Measurements from ENCODE around the gene PSD2. TPM values are rescaled to one million over a fixed set of nuclear protein-coding genes. Genes with fewer than 3 reads are reported as not detected.

The PSD2 gene
- total RNA-seq, 2 experiments from 2014 or later = not detected

DNA sequence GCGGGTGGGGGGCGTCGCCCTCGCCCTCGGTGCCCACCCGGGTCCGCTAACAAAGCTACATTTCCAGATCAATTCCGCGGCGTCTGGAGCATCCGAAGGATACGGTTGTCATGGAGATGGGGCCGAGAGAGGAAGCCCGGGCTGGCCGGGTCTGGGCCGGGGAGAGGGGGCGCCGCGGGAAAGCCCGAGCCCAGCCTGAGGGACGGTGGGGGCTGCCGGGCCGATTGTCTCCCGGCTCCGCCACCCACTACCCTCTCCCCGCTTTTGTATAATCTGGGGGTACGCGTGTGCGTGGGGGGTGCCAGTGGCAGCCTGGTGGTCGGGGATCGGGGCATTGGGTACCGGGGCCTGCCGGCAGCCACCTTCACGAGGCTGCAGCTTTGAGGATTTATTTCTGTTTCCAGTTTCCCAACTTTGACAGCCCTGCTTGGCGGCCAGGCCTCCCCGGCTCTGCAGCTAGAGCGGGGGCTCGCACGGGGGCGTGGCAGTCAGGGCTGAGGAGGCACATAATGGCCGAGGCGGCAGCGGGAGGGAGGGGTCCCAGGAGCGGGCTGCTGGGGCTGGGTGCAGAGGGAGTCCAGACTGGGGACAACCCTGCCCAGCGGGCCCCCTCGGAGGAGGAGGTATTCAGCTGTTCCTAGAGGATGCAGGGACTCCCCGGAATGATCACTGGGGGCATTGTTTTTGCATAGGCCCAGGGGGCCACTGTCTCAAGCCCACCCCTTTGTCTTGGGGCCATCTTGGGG is 626 bp downstream of the PSD2 start:
- Mint-ChIP-seq H3K27me3 (ENCODE audit: low read depth) (peaks cover 54% of the 10 kb centered on the region), H3K9me3 (ENCODE audit: insufficient read depth) (no peaks in the 10 kb centered on the region), H3K36me3 (ENCODE audit: low read depth) (no peaks in the 10 kb centered on the region), H3K4me3 (no peak overlapping the region), H3K27ac (no peak overlapping the region), H3K4me1 (ENCODE audit: low read depth) (no peaks in the 10 kb centered on the region)
- DNase-seq = no peak
- no peak for ATAC-seq
- CTCF ChIA-PET = interaction anchor here (0.5 to 3.7 kb wide), 3 partner anchors 9 to 173 kb away, joined by 3 to 23 read pairs (median 15); no protein-coding TSS in a partner anchor
- POLR2A ChIA-PET = no interaction called here

GRCh38 chr5:139797335-139797734 is 1.7 kb downstream of the PSD2 start:
- Mint-ChIP-seq H3K4me3 (no peak overlapping the region), H3K36me3 (ENCODE audit: low read depth) (no peaks in the 10 kb centered on the region), H3K9me3 (ENCODE audit: insufficient read depth) (no peaks in the 10 kb centered on the region), H3K27ac (no peak overlapping the region), H3K4me1 (ENCODE audit: low read depth) (no peaks in the 10 kb centered on the region), H3K27me3 (ENCODE audit: low read depth) (peaks cover 59% of the 10 kb centered on the region)
- POLR2A ChIA-PET = no interaction called here
- CTCF ChIA-PET = interaction anchor here (0.7 to 3.7 kb wide), 3 partner anchors 10 to 172 kb away, joined by 3 to 23 read pairs (median 15); no protein-coding TSS in a partner anchor
- no peak for DNase-seq
- ATAC-seq = no peak

GRCh38 chr5:139797856-139798510 is 2.4 kb downstream of the PSD2 start:
- Mint-ChIP-seq H3K36me3 (ENCODE audit: low read depth) (no peaks in the 10 kb centered on the region), H3K27ac (no peak overlapping the region), H3K4me1 (ENCODE audit: low read depth) (no peaks in the 10 kb centered on the region), H3K4me3 (no peak overlapping the region), H3K27me3 (ENCODE audit: low read depth) (peaks cover 56% of the 10 kb centered on the region), H3K9me3 (ENCODE audit: insufficient read depth) (no peaks in the 10 kb centered on the region)
- DNase-seq (no peak), ATAC-seq (no peak)
- ChIA-PET POLR2A (no interaction called here), CTCF (interaction anchor here (1.3 to 3.7 kb wide), 3 partner anchors 11 to 171 kb away, joined by 4 to 23 read pairs (median 15); no protein-coding TSS in a partner anchor)

DNA sequence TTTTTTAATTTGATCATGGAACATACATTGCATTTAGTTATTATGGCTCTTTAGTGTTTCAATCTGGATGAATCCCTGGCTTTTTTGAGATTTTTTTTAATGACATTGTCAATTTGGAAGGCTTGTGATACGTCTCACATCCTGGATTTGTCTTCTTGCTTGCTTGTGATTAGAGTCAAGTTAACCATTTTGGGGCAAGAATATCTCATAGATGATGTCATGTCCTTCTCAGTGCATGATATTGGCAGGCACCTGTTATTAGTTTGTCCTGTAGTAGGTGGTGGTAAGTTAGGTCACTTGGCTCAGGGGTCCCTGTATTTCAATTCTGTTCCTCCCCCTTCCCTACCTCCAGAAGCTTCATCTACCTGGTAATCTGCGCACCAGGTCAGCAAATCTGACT is 3.3 kb downstream of the PSD2 start:
- DNase-seq (no peak), ATAC-seq (no peak)
- no peak overlapping the region for H3K27ac Mint-ChIP-seq
- no peaks in the 10 kb centered on the region for H3K9me3 Mint-ChIP-seq (ENCODE audit: insufficient read depth)
- CTCF ChIA-PET = interaction anchor here (1.3 to 3.7 kb wide), 3 partner anchors 12 to 170 kb away, joined by 4 to 23 read pairs (median 15); no protein-coding TSS in a partner anchor
- peaks cover 54% of the 10 kb centered on the region for H3K27me3 Mint-ChIP-seq (ENCODE audit: low read depth)
- H3K4me1 Mint-ChIP-seq (ENCODE audit: low read depth) = no peaks in the 10 kb centered on the region
- POLR2A ChIA-PET = no interaction called here
- no peaks in the 10 kb centered on the region for H3K36me3 Mint-ChIP-seq (ENCODE audit: low read depth)
- no peak overlapping the region for H3K4me3 Mint-ChIP-seq

DNA sequence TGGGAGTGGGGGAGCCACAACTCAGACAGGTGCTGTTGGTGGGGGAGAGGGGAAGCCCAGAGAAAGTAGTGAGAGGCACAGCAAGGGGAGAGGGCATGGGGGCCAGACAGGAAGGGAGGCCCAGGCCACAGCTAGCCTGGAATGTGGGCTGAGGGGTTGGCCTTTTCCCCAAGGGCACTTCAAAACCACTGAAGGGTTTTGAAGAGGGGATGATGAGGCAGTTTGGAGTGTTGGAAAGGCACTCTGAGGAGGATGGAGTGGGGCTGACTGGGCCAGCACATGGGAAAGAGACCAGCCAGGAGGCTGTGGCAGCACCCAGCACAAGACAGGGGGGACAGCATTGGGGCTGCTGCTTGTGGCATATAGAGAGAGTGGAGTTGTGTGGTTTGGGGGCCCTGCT is 3.8 kb downstream of the PSD2 start:
- no peak for ATAC-seq
- ChIA-PET POLR2A (no interaction called here), CTCF (interaction anchor here (0.7 to 3.7 kb wide), 4 partner anchors 12 to 170 kb away, joined by 3 to 23 read pairs (median 10); no protein-coding TSS in a partner anchor)
- Mint-ChIP-seq H3K4me1 (ENCODE audit: low read depth) (no peaks in the 10 kb centered on the region), H3K4me3 (no peak overlapping the region), H3K9me3 (ENCODE audit: insufficient read depth) (no peaks in the 10 kb centered on the region), H3K27ac (no peak overlapping the region), H3K36me3 (ENCODE audit: low read depth) (no peaks in the 10 kb centered on the region), H3K27me3 (ENCODE audit: low read depth) (peaks cover 49% of the 10 kb centered on the region)
- DNase-seq = no peak

DNA sequence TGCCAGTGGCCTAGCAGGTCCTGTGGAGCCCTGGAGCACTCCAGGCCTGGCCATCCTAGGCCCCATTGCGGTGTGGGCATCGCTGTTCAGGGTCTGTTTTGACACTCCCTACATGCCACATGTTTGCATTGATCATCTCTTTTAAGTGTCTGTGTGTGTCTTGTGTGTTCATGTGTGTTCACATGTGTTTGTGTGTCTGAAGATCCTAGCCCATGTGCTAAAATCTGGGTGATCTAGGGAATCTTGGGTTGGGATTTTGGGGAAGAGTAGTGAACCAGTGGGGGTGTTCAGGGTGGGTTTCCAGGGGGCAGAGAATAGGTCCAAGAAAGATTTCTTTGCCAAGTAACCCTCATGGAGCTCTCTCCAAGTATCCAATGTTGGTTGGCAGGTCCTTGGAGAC is 8.4 kb downstream of the PSD2 start:
- H3K36me3 Mint-ChIP-seq (ENCODE audit: low read depth) = no peaks in the 10 kb centered on the region
- no peaks in the 10 kb centered on the region for H3K4me1 Mint-ChIP-seq (ENCODE audit: low read depth)
- no peak overlapping the region for H3K4me3 Mint-ChIP-seq
- ATAC-seq = no peak
- peaks cover 19% of the 10 kb centered on the region for H3K27me3 Mint-ChIP-seq (ENCODE audit: low read depth)
- H3K9me3 Mint-ChIP-seq (ENCODE audit: insufficient read depth) = no peaks in the 10 kb centered on the region
- CTCF ChIA-PET = no interaction called here
- POLR2A ChIA-PET = no interaction called here
- no peak for DNase-seq
- H3K27ac Mint-ChIP-seq = no peak overlapping the region

DNA sequence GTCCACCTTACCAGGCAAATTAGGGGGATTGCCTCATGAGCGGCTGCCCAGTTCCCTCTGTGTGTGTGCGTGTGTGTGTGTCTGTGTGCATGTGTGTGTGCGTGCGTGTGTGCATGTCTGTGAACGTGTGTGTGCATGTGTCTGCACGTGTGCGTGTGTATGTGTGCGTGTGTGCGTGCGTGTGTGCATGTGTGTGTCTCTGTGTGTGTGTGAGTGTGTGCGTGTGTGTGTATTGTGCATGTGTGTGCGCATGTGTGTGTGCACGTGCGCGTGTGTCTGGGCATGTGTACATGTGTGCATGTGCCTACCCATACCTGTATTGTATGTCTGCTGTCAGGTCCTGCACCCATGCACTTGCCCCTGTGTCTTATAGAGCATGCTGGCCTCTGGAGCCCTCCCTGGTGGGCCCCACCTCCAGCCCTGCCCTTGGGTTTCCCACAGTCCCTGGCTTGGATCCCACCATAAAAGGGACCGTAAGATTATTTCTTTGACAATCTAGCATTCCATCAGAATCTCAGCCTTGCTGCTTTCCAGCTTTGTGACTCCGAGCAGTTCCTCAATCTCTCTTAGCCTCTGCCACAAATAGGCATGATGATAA is 9.3 kb downstream of the PSD2 start:
- CTCF ChIA-PET = no interaction called here
- H3K27ac Mint-ChIP-seq = no peak overlapping the region
- peaks cover 14% of the 10 kb centered on the region for H3K27me3 Mint-ChIP-seq (ENCODE audit: low read depth)
- POLR2A ChIA-PET = no interaction called here
- H3K4me1 Mint-ChIP-seq (ENCODE audit: low read depth) = no peaks in the 10 kb centered on the region
- H3K36me3 Mint-ChIP-seq (ENCODE audit: low read depth) = no peaks in the 10 kb centered on the region
- ATAC-seq (no peak), DNase-seq (no peak)
- H3K4me3 Mint-ChIP-seq = no peak overlapping the region
- H3K9me3 Mint-ChIP-seq (ENCODE audit: insufficient read depth) = no peaks in the 10 kb centered on the region

DNA sequence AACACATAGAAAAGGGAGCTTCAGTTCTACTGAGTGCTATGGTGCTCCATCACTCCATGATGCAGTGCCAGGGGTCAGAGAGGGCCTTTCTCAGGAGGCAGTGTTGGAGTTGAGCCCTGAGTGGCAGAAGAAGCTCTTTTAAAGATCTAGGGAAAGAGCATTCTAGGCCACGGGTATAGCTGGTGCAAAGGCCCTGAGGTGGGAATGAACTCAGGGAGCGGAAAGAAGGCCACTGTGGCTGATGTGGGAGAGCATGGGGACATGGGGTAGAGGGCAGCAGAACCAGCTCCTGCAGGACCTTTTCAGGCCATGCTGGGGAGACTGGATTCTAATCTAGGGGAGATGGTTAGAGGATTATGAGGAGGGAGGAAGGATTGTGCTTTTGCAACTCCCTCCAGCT is 9.9 kb downstream of the PSD2 start:
- Mint-ChIP-seq H3K9me3 (ENCODE audit: insufficient read depth) (no peaks in the 10 kb centered on the region), H3K36me3 (ENCODE audit: low read depth) (no peaks in the 10 kb centered on the region), H3K4me1 (ENCODE audit: low read depth) (no peaks in the 10 kb centered on the region), H3K27ac (no peak overlapping the region), H3K27me3 (ENCODE audit: low read depth) (peaks cover 11% of the 10 kb centered on the region), H3K4me3 (no peak overlapping the region)
- DNase-seq (no peak), ATAC-seq (no peak)
- ChIA-PET CTCF (no interaction called here), POLR2A (interaction anchor here (0.6 kb wide), 1 partner anchor 211 kb away, joined by 3 read pairs; no protein-coding TSS in a partner anchor)

DNA sequence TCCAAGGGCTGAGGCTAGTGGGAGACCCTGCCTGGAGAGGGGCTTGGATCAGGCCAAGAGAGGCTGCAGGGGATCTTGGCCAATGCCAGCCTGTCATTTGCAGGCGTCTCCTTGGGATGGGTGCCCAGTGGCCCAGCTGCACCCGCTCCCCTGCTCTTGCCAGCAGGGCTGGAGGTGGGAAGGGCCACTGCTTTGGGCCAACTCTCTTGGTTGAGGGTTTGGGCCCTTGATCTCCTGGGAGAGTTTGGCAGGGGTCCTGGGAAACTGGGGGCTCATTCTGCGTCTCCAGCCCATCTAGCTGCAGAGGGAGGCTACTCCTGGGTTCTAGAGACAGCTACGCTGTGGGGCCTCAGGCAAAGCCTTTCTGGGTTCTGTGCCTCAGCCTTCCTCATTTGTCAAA is 10.5 kb downstream of the PSD2 start:
- DNase-seq (no peak), ATAC-seq (no peak)
- Mint-ChIP-seq H3K27me3 (ENCODE audit: low read depth) (peaks cover 10% of the 10 kb centered on the region), H3K4me1 (ENCODE audit: low read depth) (no peaks in the 10 kb centered on the region), H3K9me3 (ENCODE audit: insufficient read depth) (no peaks in the 10 kb centered on the region), H3K27ac (no peak overlapping the region), H3K4me3 (no peak overlapping the region), H3K36me3 (ENCODE audit: low read depth) (no peaks in the 10 kb centered on the region)
- POLR2A ChIA-PET = no interaction called here
- CTCF ChIA-PET = interaction anchor here (1.1 kb wide), 1 partner anchor 19 kb away, joined by 4 read pairs; no protein-coding TSS in a partner anchor

GRCh38 chr5:139806726-139807646 is 11.4 kb downstream of the PSD2 start:
- ATAC-seq = no peak
- ChIA-PET POLR2A (no interaction called here), CTCF (interaction anchor here (1.1 to 1.2 kb wide), 2 partner anchors 20 to 161 kb away, joined by 4 read pairs; no protein-coding TSS in a partner anchor)
- no peak overlapping the region for H3K4me3 Mint-ChIP-seq
- H3K27me3 Mint-ChIP-seq (ENCODE audit: low read depth) = peaks cover 1% of the 10 kb centered on the region
- no peaks in the 10 kb centered on the region for H3K36me3 Mint-ChIP-seq (ENCODE audit: low read depth)
- H3K27ac Mint-ChIP-seq = no peak overlapping the region
- DNase-seq = no peak
- H3K9me3 Mint-ChIP-seq (ENCODE audit: insufficient read depth) = no peaks in the 10 kb centered on the region
- no peaks in the 10 kb centered on the region for H3K4me1 Mint-ChIP-seq (ENCODE audit: low read depth)

DNA sequence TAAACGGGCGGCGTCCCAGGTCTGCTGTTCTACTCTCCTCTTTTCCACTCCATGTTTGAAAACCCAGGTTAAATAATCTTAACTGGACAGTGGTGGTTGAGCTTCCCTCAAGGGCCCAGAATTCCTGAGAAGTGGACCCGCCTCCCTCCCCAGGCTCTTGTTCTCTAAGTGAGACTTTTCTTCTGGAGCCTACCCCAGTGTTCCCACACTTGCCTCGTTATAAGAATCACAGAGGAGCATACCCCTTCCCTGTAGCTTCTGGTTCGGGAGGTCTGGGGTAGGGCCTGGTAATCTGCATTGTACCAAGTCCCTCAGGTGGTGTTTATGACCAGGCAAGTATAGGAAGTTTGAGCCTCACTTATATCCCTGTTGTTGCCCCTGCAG is 12.0 kb downstream of the PSD2 start:
- Mint-ChIP-seq H3K9me3 (ENCODE audit: insufficient read depth) (no peaks in the 10 kb centered on the region), H3K27ac (no peak overlapping the region), H3K4me3 (no peak overlapping the region), H3K36me3 (ENCODE audit: low read depth) (no peaks in the 10 kb centered on the region), H3K4me1 (ENCODE audit: low read depth) (no peaks in the 10 kb centered on the region), H3K27me3 (ENCODE audit: low read depth) (no peaks in the 10 kb centered on the region)
- no peak for ATAC-seq
- POLR2A ChIA-PET = no interaction called here
- CTCF ChIA-PET = interaction anchor here (1.2 kb wide), 1 partner anchor 161 kb away, joined by 4 read pairs; no protein-coding TSS in a partner anchor
- DNase-seq = no peak

All from activated CD8-positive, alpha-beta T cell treated with anti-CD3 and anti-CD28 coated beads, Interleukin-2, amount 10 ng/mL, durations not matched to agents 7 days and 5 days (primary cell).